Measurements from ENCODE around the gene OR12D1. TPM values are rescaled to one million over a fixed set of nuclear protein-coding genes. Genes with fewer than 3 reads are reported as not detected.
"Not testable (repeated sequence)": the region's sequence is repeated elsewhere in the genome, so short reads cannot be mapped to it uniquely, and the experiment has no call there.

Gene OR12D1
- total RNA-seq: not detected in 2 replicates
- not detected for polyA plus RNA-seq (2012)

GRCh38 chr6:29414588-29414987 lies at the start of gene OR12D1:
OR12D1 (plus strand) TSS chr6:29414928.
- DNase-seq (ENCODE audit: low read depth): no peak

DNA sequence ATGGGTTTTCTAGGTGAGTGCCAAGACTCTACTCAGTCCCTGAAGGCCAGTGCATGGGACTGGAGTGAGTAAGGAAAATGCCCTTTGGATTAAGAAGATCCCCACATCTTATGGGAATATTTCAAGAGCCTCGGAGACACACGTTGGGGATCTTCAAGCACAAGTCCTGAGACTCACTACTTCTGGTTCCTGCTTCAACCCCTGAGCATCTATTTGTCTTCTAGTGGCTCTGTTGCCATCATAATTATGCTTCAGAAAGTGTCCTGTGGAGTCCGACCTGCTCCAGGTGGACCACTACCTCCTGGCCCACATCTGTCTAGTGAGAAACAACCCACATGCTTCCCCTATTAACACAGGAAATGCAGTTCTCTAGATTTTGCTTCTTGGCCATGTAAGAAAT lies 46.0 kb upstream of the OR12D1 start, which contains the start of gene OR5V1:
OR5V1 (minus strand) TSS at position 101 of the 400 bp plus-strand sequence. CDS start 12,670 bp downstream, outside the sequence.
- no peak for DNase-seq (ENCODE audit: low read depth)

GRCh38 chr6:29375191-29375590 lies 39.5 kb upstream of the OR12D1 start, which contains the start of gene OR12D3:
OR12D3 (minus strand) TSS chr6:29375291; CDS start chr6:29375287, 4 bp downstream.
- DNase-seq (ENCODE audit: low read depth): no peak

GRCh38 chr6:29376003-29376402 lies 38.7 kb upstream of the OR12D1 start:
- DNase-seq (ENCODE audit: low read depth): no peak

GRCh38 chr6:29388533-29388932 lies 26.2 kb upstream of the OR12D1 start:
- DNase-seq (ENCODE audit: low read depth): no peak

DNA sequence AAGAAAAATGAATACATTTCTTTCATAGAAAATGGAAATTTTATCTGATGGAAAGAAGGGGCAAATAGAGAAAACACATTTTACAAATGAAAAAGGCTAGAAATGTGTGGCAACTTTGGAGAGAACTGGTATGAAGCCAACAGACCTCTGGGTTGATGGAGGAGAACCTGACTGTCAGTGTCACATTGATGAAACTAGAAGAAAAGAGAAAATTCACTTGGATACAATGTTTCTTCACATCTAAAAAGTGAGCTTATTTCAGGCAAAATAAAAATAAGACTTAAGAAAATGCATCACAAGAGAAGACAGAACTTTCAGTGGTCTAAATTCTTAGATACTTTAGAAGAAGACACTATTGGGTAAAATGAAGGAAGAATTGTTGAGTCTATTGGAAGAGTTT lies 19.4 kb upstream of the OR12D1 start, which contains the start of gene OR12D2:
OR12D2 (plus strand) TSS at position 301 of the 400 bp plus-strand sequence. CDS start 1,069 bp downstream, outside the sequence.
- no peak for DNase-seq (ENCODE audit: low read depth)

- DNase-seq (ENCODE audit: low read depth): no peak
These were observed 15.2 kb upstream of the OR12D1 start for GRCh38 chr6:29399525-29399924.

DNA sequence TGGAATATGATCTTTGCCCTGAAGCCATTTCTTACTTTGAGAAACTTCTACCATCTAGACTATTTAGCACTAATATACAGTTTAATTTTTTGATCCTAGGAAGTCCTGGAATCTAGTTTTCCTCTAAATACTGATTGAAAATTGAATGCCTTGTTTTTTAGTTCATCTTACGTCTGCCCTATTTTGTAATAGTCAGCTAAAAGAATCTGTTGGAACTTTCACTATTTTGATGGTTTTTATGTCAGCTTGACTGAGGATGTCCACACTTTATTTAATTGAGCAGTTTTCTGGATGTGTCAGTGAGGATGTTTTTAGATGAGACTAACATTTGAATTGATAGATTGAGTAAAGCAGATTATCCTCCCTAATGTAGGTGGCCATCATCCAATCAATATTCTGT lies 10.9 kb upstream of the OR12D1 start:
- DNase-seq (ENCODE audit: low read depth): no peak

DNA sequence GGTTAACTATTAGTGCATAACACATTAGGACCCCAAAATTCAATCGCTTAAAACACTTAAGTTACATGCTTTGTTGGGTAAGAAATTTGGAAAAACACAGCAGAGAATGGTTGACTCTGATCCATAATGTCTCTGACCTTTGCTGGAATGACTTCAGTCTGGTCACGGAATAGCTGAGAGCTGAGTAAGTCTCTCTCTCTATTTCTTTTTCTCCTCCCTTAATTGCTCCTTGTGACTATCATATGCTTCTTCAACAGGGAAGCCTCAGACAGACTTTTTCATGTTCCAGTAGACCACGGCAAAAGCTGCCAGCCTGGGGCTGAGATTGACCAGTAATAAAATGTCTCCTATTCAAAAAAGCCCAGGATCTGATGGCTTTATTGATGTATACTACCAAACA lies 4.8 kb downstream of the OR12D1 start:
- DNase-seq (ENCODE audit: low read depth): no peak

DNA sequence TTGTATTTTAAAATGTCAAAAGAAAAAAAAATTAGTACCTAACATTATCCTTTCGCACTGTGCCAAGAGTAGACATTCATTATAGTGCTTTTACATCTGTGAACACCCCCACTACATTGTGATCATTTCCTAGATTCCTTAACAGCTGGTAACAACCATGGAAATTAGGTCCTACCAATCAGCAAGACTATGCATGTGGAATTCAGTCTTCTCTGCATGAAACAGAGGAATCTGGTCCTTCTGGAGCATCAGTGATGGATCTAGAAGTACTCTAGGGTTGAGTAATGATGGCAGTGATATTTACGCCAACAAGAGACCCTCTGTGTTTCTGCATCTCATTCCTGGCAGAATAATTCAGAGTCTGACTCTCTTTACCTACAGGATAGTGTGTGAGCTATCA lies 9.4 kb downstream of the OR12D1 start:
- no peak for DNase-seq (ENCODE audit: low read depth)

DNA sequence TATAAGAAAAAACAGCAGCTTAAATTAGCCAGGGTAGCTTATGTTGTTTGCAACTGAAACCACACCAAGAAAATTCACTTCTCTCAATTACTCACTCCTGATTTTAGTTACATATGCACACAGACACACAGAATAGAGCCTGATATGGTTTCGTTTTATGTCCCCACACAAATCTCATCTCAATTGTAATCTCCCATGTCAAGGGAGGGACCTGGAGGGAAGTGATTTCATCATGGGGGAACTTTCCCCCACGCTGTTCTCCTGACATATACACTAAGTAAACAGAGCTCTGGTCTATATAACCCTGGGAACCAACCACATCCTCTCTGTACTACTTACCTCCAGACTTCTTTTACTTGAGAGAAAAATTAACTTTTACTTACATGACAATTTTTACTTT lies 9.8 kb downstream of the OR12D1 start:
- no peak for DNase-seq (ENCODE audit: low read depth)

DNA sequence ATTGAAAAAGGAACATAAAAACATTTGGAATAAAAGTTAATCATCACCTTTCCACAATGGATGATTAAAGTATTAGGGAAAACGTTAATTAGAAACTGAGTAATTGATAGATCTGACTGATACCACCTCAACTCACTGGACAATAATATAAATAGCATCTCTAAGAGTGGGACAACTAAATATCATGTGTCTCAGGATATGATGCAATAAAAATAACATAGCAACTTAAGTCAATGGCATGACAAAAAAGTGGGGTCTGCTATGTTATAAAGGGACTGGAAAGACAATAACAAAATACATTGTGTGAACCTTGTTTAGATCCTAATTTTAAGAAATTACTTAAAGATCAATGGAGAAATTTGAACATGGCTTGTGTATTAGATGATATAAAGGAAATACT lies 10.3 kb downstream of the OR12D1 start:
- DNase-seq (ENCODE audit: low read depth): no peak

GRCh38 chr6:29426654-29427053 lies 11.9 kb downstream of the OR12D1 start:
- DNase-seq (ENCODE audit: low read depth): no peak

GRCh38 chr6:29436730-29437129 lies 22.0 kb downstream of the OR12D1 start:
- not testable (repeated sequence) for DNase-seq (ENCODE audit: low read depth)

DNA sequence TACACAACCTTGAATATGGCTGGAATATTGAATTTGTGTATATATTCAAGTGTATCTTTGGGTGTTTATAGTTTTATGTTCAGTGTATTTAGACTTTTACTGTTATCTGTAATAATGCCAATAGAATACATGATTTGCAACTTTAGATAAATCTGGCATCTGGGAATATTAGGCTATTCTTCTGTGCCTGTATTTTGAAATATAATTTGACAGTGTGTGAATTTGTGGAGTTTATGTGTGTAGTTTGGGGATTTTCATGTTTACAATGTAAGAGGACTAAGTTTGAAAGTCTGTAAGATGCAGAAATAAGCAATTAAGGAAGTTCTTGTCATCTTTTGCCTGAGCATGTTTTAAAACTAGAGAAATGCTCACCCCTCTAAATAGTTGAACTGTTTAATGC lies 24.3 kb downstream of the OR12D1 start, which contains the start of gene OR10C1:
OR10C1 (plus strand) TSS at position 301 of the 400 bp plus-strand sequence. CDS start 710 bp downstream, outside the sequence.
- no peak for DNase-seq (ENCODE audit: low read depth)

DNA sequence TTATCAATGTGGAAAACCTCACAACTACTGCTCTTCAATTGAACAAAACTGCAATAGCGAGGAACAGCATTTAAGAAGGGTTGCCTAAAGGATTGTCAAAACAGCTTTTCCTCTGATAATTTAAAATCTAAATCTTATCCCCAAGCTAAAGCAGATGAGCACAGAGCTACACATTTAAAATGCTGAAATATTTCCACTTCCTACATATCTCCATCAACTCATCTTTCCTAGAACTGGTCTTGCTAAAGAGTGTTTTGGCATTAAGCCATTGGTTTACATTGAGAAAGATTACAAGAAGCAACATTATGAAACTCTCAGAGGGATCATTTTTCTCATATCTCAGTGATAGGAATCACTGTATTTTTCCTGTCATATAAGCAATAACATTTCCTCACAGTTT lies 28.0 kb downstream of the OR12D1 start:
- DNase-seq (ENCODE audit: low read depth): no peak

GRCh38 chr6:29444031-29444430 lies 29.3 kb downstream of the OR12D1 start:
- not testable (repeated sequence) for DNase-seq (ENCODE audit: low read depth)

- no peak for DNase-seq (ENCODE audit: low read depth)
These were observed 32.9 kb downstream of the OR12D1 start for GRCh38 chr6:29447670-29448069.

GRCh38 chr6:29451471-29452193 lies 36.9 kb downstream of the OR12D1 start:
- DNase-seq (ENCODE audit: low read depth): no peak

- DNase-seq (ENCODE audit: low read depth): no peak
These were observed 42.2 kb downstream of the OR12D1 start, which contains the start of the genes OR11A1 and OR2H1 for GRCh38 chr6:29456971-29457370. OR11A1 (minus strand) TSS chr6:29457071; CDS start chr6:29427641, 29,430 bp downstream. OR2H1 (plus strand) TSS chr6:29457155; CDS start chr6:29461770, 4,615 bp downstream.

DNA sequence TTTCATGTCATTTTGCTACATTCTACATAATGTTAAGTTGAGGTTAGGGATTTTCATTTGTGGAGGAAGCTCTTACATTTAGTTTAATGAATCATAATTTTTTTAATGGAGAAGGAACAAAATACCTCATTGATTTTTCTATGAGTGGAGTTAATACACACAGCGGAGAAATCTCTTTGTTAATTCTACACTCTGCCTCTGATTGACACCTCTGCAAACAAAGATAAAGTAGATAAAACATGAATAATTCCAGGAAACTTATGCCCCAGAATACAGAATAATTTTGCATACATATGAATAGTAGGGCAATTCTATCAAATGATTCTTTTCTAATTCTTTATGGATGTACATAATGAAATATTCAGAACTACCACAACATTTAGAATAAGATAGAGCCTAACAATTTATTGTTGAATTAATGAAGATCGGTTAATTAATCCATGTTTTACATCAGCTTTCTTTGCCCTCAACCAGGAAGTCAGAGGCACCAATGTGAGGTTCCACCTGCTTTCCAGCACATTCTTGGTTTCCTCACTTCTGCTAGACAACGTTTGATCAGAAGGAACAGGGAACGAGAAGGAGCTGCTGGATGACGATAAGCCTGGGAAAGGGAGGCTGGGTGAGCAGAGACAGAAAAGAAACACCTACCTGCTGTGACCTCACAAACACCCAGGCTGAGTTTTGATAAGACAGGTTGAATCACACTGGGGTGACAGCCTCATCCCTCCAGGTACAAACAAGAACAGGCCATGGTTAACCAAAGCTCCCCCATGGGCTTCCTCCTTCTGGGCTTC lies 46.5 kb downstream of the OR12D1 start:
- no peak for DNase-seq (ENCODE audit: low read depth)

DNA sequence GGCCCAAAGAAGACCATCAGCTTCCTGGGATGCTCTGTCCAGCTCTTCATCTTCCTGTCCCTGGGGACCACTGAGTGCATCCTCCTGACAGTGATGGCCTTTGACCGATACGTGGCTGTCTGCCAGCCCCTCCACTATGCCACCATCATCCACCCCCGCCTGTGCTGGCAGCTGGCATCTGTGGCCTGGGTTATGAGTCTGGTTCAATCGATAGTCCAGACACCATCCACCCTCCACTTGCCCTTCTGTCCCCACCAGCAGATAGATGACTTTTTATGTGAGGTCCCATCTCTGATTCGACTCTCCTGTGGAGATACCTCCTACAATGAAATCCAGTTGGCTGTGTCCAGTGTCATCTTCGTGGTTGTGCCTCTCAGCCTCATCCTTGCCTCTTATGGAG lies 47.3 kb downstream of the OR12D1 start:
- DNase-seq (ENCODE audit: low read depth): no peak

All from myocyte (in vitro differentiated cells).